B cell (primary cell): ENCODE measurements around the gene TUBA4B.

ENCODE experiments used
- CTCF ChIP-seq: fragments of 200-600 bp; IDR thresholded peaks from one replicate; pipeline ENCODE4 v1.8.0; 2022; ENCODE audit warnings: antibody characterized with exemption, mild to moderate bottlenecking
- EZH2 ChIP-seq: IDR thresholded peaks from 2 replicates; pipeline ENCODE4 v1.6.1; 2012; ENCODE audit warnings: borderline replicate concordance, low read depth, mild to moderate bottlenecking, moderate library complexity, low read length; ENCODE audit not compliant: insufficient read depth, poor library complexity, severe bottlenecking

GRCh38 chr2:219291910-219292490 is 39.0 kb downstream of the TUBA4B start:
- TF ChIP-seq CTCF (no peak), EZH2 (no peak)
